ENCODE data around the gene DBX1. TPM values are rescaled to one million over a fixed set of nuclear protein-coding genes. Genes with fewer than 3 reads are reported as not detected.
A peak's percentile ranks its signal among the peaks of the same experiment; 100 is the strongest.

The DBX1 gene
- total and polyA plus RNA-seq, 2 experiments from 2014 or later: not detected

DNA sequence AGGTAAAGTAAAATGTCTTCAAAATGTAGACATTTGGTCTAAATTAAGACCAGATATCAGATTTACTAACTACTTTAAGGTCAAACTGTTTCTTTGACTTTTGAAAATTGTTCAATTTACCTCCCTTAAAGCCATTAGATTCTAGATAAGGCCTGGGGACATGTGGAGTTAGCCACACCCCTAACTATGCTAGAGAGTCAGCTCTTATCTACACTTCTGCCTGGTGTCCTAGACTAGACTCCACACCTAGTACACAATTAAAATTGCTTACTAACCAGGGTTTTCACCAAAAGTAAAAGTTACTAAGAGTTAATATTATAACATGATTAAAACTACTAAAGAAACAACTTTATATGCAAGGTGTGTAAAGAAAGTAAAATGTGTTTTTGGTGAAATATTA is 43.6 kb upstream of the DBX1 start (continued):
- TF ChIP-seq, protein P1, sequence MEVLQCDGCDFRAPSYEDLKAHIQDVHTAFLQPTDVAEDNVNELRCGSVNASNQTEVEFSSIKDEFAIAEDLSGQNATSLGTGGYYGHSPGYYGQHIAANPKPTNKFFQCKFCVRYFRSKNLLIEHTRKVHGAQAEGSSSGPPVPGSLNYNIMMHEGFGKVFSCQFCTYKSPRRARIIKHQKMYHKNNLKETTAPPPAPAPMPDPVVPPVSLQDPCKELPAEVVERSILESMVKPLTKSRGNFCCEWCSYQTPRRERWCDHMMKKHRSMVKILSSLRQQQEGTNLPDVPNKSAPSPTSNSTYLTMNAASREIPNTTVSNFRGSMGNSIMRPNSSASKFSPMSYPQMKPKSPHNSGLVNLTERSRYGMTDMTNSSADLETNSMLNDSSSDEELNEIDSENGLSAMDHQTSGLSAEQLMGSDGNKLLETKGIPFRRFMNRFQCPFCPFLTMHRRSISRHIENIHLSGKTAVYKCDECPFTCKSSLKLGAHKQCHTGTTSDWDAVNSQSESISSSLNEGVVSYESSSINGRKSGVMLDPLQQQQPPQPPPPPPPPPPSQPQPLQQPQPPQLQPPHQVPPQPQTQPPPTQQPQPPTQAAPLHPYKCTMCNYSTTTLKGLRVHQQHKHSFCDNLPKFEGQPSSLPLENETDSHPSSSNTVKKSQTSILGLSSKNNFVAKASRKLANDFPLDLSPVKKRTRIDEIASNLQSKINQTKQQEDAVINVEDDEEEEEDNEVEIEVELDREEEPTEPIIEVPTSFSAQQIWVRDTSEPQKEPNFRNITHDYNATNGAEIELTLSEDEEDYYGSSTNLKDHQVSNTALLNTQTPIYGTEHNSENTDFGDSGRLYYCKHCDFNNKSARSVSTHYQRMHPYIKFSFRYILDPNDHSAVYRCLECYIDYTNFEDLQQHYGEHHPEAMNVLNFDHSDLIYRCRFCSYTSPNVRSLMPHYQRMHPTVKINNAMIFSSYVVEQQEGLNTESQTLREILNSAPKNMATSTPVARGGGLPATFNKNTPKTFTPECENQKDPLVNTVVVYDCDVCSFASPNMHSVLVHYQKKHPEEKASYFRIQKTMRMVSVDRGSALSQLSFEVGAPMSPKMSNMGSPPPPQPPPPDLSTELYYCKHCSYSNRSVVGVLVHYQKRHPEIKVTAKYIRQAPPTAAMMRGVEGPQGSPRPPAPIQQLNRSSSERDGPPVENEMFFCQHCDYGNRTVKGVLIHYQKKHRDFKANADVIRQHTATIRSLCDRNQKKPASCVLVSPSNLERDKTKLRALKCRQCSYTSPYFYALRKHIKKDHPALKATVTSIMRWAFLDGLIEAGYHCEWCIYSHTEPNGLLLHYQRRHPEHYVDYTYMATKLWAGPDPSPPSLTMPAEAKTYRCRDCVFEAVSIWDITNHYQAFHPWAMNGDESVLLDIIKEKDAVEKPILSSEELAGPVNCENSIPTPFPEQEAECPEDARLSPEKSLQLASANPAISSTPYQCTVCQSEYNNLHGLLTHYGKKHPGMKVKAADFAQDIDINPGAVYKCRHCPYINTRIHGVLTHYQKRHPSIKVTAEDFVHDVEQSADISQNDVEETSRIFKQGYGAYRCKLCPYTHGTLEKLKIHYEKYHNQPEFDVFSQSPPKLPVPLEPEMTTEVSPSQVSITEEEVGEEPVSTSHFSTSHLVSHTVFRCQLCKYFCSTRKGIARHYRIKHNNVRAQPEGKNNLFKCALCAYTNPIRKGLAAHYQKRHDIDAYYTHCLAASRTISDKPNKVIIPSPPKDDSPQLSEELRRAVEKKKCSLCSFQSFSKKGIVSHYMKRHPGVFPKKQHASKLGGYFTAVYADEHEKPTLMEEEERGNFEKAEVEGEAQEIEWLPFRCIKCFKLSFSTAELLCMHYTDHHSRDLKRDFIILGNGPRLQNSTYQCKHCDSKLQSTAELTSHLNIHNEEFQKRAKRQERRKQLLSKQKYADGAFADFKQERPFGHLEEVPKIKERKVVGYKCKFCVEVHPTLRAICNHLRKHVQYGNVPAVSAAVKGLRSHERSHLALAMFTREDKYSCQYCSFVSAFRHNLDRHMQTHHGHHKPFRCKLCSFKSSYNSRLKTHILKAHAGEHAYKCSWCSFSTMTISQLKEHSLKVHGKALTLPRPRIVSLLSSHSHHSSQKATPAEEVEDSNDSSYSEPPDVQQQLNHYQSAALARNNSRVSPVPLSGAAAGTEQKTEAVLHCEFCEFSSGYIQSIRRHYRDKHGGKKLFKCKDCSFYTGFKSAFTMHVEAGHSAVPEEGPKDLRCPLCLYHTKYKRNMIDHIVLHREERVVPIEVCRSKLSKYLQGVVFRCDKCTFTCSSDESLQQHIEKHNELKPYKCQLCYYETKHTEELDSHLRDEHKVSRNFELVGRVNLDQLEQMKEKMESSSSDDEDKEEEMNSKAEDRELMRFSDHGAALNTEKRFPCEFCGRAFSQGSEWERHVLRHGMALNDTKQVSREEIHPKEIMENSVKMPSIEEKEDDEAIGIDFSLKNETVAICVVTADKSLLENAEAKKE (CRISPR knock-in tag; IDR thresholded peaks at IDR 0.05): no peak
- TF ChIP-seq NANOG (IDR thresholded peaks at IDR 0.05; ENCODE audit: borderline replicate concordance): no peak
- TF ChIP-seq EZH2 (IDR thresholded peaks at IDR 0.05; ENCODE audit: low read depth, unreplicated experiment): no peak
- no peak for TF ChIP-seq STAT1 (IDR thresholded peaks at IDR 0.05; ENCODE audit: unreplicated experiment)
- TF ChIP-seq JUNB (IDR thresholded peaks at IDR 0.05; ENCODE audit: unreplicated experiment): no peak

DNA sequence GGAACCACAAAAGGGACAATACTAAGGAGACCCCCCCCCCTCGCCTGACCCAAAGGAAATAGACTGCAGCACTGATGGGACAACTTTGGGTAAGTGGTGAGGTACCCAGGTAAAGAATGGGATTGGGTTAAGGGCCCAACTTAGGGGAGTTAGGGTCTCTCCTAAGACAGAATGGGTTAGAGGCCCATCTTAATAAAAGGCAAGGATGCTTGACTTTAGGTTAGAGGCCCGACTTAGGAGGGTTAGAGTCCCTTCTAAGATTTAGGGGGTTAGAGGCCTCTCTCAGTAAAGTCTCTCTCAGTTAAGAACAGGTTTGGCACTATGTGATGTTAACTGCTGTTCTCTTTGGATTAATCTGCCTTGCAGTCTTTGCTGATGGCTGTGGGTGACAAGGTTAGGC is 41.0 kb upstream of the DBX1 start:
- TF ChIP-seq NANOG (IDR thresholded peaks at IDR 0.05; ENCODE audit: borderline replicate concordance) (no peak), EZH2 (IDR thresholded peaks at IDR 0.05; ENCODE audit: low read depth, unreplicated experiment) (peak; percentile 0), ZNF331 (CRISPR knock-in tag; IDR thresholded peaks at IDR 0.05; ENCODE audit: low read depth) (no peak), STAT1 (IDR thresholded peaks at IDR 0.05; ENCODE audit: unreplicated experiment) (no peak), JUNB (IDR thresholded peaks at IDR 0.05; ENCODE audit: unreplicated experiment) (no peak), ZNF114 (CRISPR knock-in tag; IDR thresholded peaks at IDR 0.05) (no peak), POLR2AphosphoS5 (IDR thresholded peaks at IDR 0.05; ENCODE audit: low read depth) (peak; percentile 75), EZH2phosphoT487 (IDR thresholded peaks at IDR 0.05; ENCODE audit: unreplicated experiment) (no peak)
- TF ChIP-seq, protein P2, sequence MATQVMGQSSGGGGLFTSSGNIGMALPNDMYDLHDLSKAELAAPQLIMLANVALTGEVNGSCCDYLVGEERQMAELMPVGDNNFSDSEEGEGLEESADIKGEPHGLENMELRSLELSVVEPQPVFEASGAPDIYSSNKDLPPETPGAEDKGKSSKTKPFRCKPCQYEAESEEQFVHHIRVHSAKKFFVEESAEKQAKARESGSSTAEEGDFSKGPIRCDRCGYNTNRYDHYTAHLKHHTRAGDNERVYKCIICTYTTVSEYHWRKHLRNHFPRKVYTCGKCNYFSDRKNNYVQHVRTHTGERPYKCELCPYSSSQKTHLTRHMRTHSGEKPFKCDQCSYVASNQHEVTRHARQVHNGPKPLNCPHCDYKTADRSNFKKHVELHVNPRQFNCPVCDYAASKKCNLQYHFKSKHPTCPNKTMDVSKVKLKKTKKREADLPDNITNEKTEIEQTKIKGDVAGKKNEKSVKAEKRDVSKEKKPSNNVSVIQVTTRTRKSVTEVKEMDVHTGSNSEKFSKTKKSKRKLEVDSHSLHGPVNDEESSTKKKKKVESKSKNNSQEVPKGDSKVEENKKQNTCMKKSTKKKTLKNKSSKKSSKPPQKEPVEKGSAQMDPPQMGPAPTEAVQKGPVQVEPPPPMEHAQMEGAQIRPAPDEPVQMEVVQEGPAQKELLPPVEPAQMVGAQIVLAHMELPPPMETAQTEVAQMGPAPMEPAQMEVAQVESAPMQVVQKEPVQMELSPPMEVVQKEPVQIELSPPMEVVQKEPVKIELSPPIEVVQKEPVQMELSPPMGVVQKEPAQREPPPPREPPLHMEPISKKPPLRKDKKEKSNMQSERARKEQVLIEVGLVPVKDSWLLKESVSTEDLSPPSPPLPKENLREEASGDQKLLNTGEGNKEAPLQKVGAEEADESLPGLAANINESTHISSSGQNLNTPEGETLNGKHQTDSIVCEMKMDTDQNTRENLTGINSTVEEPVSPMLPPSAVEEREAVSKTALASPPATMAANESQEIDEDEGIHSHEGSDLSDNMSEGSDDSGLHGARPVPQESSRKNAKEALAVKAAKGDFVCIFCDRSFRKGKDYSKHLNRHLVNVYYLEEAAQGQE (IDR thresholded peaks at IDR 0.05; ENCODE audit: unreplicated experiment): no peak
- TF ChIP-seq, protein P3, sequence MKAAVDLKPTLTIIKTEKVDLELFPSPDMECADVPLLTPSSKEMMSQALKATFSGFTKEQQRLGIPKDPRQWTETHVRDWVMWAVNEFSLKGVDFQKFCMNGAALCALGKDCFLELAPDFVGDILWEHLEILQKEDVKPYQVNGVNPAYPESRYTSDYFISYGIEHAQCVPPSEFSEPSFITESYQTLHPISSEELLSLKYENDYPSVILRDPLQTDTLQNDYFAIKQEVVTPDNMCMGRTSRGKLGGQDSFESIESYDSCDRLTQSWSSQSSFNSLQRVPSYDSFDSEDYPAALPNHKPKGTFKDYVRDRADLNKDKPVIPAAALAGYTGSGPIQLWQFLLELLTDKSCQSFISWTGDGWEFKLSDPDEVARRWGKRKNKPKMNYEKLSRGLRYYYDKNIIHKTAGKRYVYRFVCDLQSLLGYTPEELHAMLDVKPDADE (IDR thresholded peaks at IDR 0.05): peak; percentile 43; the same call in 1 of the 2 replicates
- TF ChIP-seq, protein P4, sequence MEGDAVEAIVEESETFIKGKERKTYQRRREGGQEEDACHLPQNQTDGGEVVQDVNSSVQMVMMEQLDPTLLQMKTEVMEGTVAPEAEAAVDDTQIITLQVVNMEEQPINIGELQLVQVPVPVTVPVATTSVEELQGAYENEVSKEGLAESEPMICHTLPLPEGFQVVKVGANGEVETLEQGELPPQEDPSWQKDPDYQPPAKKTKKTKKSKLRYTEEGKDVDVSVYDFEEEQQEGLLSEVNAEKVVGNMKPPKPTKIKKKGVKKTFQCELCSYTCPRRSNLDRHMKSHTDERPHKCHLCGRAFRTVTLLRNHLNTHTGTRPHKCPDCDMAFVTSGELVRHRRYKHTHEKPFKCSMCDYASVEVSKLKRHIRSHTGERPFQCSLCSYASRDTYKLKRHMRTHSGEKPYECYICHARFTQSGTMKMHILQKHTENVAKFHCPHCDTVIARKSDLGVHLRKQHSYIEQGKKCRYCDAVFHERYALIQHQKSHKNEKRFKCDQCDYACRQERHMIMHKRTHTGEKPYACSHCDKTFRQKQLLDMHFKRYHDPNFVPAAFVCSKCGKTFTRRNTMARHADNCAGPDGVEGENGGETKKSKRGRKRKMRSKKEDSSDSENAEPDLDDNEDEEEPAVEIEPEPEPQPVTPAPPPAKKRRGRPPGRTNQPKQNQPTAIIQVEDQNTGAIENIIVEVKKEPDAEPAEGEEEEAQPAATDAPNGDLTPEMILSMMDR (conservative IDR thresholded peaks at IDR 0.05; ENCODE audit: low read depth in 2 of 2): no peak
- peaks cover 91% of the 10 kb centered on the region for H3K27me3 Mint-ChIP-seq (ENCODE audit: insufficient read depth, low read depth, poor library complexity)
- DNase-seq (ENCODE audit: low spot score): peak; percentile 67

More for the DNA sequence above, 41.0 kb upstream of the DBX1 start:
- Mint-ChIP-seq H3K9me3 (peaks cover 4% of the 10 kb centered on the region; the same call in 2 of the 3 replicates), H3K27ac (no peak overlapping the region), H3K4me3 (no peak overlapping the region), H3K36me3 (ENCODE audit: low read depth) (no peaks in the 10 kb centered on the region), H3K4me1 (peaks cover 10% of the 10 kb centered on the region)
- peak; percentile 74 for ATAC-seq
- 0 out of 2 replicates have a peak, but pooled peaks cover 2% of the 10 kb centered on the region for H3F3A ChIP-seq (replicated peaks; ENCODE audit: low read depth)
- no peak overlapping the region for H3K27ac ChIP-seq (ENCODE audit: low read depth)
- H2AFZ ChIP-seq: no peak overlapping the region
- peaks cover 17% of the 10 kb centered on the region; the same call in 1 of the 2 replicates for H3K4me1 ChIP-seq (ENCODE audit: insufficient read depth)
- peaks cover 21% of the 10 kb centered on the region; the same call in 1 of the 2 replicates for H4K20me1 ChIP-seq (replicated peaks; ENCODE audit: insufficient read depth)
- H3K9me2 ChIP-seq (ENCODE audit: insufficient read depth): no peaks in the 10 kb centered on the region
- H3K79me2 ChIP-seq (replicated peaks; ENCODE audit: insufficient read depth): no peaks in the 10 kb centered on the region
- no peaks in the 10 kb centered on the region for H3K36me3 ChIP-seq (ENCODE audit: insufficient read depth)
- no peak overlapping the region for H3K4me3 ChIP-seq
- peaks cover 100% of the 10 kb centered on the region for H3K27me3 ChIP-seq (ENCODE audit: insufficient read depth)
- H3K4me2 ChIP-seq: no peak overlapping the region
